Mesenchymal stem cell (in vitro differentiated cells and primary cell): ENCODE data around the gene TMEM14C. TPM values are rescaled to one million over a fixed set of nuclear protein-coding genes. Genes with fewer than 3 reads are reported as not detected.

ENCODE experiments used
- DNase-seq: peaks from one replicate; pipeline ENCODE4 v3.0.0-alpha.2; 2013
- H2AFZ ChIP-seq: one replicate; pipeline ENCODE4 v1.6.1; 2013; ENCODE audit warnings: low read depth, mild to moderate bottlenecking, control low read depth, inconsistent platforms, low read length, moderate library complexity
- H2AK5ac ChIP-seq: 2 replicates; pipeline ENCODE4 v1.6.1; 2013; ENCODE audit warnings: low read length, moderate library complexity, mild to moderate bottlenecking, inconsistent platforms; ENCODE audit not compliant: severe bottlenecking
- H2BK120ac ChIP-seq: one replicate; pipeline ENCODE4 v1.6.1; 2013; ENCODE audit warnings: low read depth, mild to moderate bottlenecking, inconsistent platforms, low read length, moderate library complexity
- H2BK12ac ChIP-seq, 2 experiments: one replicate each; pipeline ENCODE4 v1.6.1; 2013; ENCODE audit warnings: inconsistent platforms in 2 of 2, low read length in 2 of 2, mild to moderate bottlenecking in 2 of 2, moderate library complexity in 2 of 2, control low read depth in 1 of 2
- H2BK15ac ChIP-seq: one replicate; pipeline ENCODE4 v1.6.1; 2013; ENCODE audit warnings: mild to moderate bottlenecking, low read depth, inconsistent platforms; ENCODE audit not compliant: poor library complexity, severe bottlenecking
- H2BK5ac ChIP-seq: 2 replicates; pipeline ENCODE4 v1.6.1; 2013; ENCODE audit warnings: low read depth, mild to moderate bottlenecking, low read length, control low read depth, inconsistent platforms; ENCODE audit not compliant: poor library complexity, severe bottlenecking
- H3K14ac ChIP-seq, 2 experiments: one replicate each; pipeline ENCODE4 v1.6.1; 2013; ENCODE audit warnings: inconsistent platforms in 2 of 2, low read length in 2 of 2, control low read depth in 1 of 2, mild to moderate bottlenecking in 1 of 2, moderate library complexity in 1 of 2
- H3K18ac ChIP-seq, 2 experiments: one replicate each; pipeline ENCODE4 v1.6.1; 2013; ENCODE audit warnings: inconsistent platforms in 2 of 2, low read length in 2 of 2, control low read depth in 1 of 2, low read depth in 1 of 2, mild to moderate bottlenecking in 1 of 2
- H3K23ac ChIP-seq, 2 experiments: one replicate each; pipeline ENCODE4 v1.6.1; 2013; ENCODE audit warnings: inconsistent platforms in 2 of 2, low read length in 2 of 2, mild to moderate bottlenecking in 2 of 2, moderate library complexity in 2 of 2, control low read depth in 1 of 2
- H3K27ac ChIP-seq: 2 replicates; pipeline ENCODE4 v1.5.1; 2013; ENCODE audit warnings: mild to moderate bottlenecking, moderate library complexity, low read length, control low read depth, inconsistent platforms; ENCODE audit not compliant: poor library complexity, severe bottlenecking
- H3K27me3 ChIP-seq, 2 experiments: 2 replicates each; pipeline versions ENCODE4 v1.6.1 to v1.7.0; 2013; ENCODE audit warnings: low read length in 2 of 2, mild to moderate bottlenecking in 2 of 2, moderate library complexity in 2 of 2, control low read depth in 1 of 2, inconsistent platforms in 1 of 2; ENCODE audit not compliant: control insufficient read depth in 1 of 2, insufficient read depth in 1 of 2
- H3K36me3 ChIP-seq, 2 experiments: 2 replicates each; pipeline versions ENCODE4 v1.6.1 to v1.7.0; 2013; ENCODE audit warnings: low read length in 2 of 2, control low read depth in 1 of 2, inconsistent platforms in 1 of 2, low read depth in 1 of 2, mild to moderate bottlenecking in 1 of 2; ENCODE audit not compliant: insufficient read depth in 2 of 2, control insufficient read depth in 1 of 2
- H3K4ac ChIP-seq, 2 experiments: one replicate each; pipeline ENCODE4 v1.6.1; 2013; ENCODE audit warnings: inconsistent platforms in 2 of 2, low read length in 2 of 2, mild to moderate bottlenecking in 2 of 2, moderate library complexity in 2 of 2, control low read depth in 1 of 2, low read depth in 1 of 2
- H3K4me1 ChIP-seq: 2 replicates; pipeline ENCODE4 v1.6.1; 2013; ENCODE audit warnings: low read depth, low read length, control low read depth; ENCODE audit not compliant: control insufficient read depth, insufficient read depth
- H3K4me2 ChIP-seq: 2 replicates; pipeline ENCODE4 v1.6.1; 2013; ENCODE audit warnings: low read length, mild to moderate bottlenecking, inconsistent platforms; ENCODE audit not compliant: poor library complexity, severe bottlenecking
- H3K4me3 ChIP-seq, 2 experiments: 2 replicates each; pipeline versions ENCODE4 v1.5.1 to v1.7.0; 2013; ENCODE audit warnings: low read length in 2 of 2, mild to moderate bottlenecking in 2 of 2, control low read depth in 1 of 2, low read depth in 1 of 2; ENCODE audit not compliant: insufficient read depth in 1 of 2
- H3K79me1 ChIP-seq: replicated peaks from 2 replicates; pipeline ENCODE4 v1.6.1; 2013; ENCODE audit warnings: mild to moderate bottlenecking, control low read depth, low read length, inconsistent platforms; ENCODE audit not compliant: poor library complexity, severe bottlenecking
- H3K9ac ChIP-seq: 2 replicates; pipeline ENCODE4 v1.7.0; 2013; ENCODE audit warnings: mild to moderate bottlenecking, low read length, moderate library complexity
- H3K9me3 ChIP-seq: 2 replicates; pipeline ENCODE4 v1.7.0; 2013; ENCODE audit warnings: mild to moderate bottlenecking, low read length; ENCODE audit not compliant: control insufficient read depth
- H4K8ac ChIP-seq: one replicate; pipeline ENCODE4 v1.6.1; 2013; ENCODE audit warnings: inconsistent platforms, mild to moderate bottlenecking, low read length, moderate library complexity
- H4K91ac ChIP-seq: one replicate; pipeline ENCODE4 v1.6.1; 2013; ENCODE audit warnings: mild to moderate bottlenecking, low read length, inconsistent platforms
- WGBS: methylation state at CpG from one replicate; pipeline ENCODE4 v1.1.7; 2013; ENCODE audit warnings: mixed read lengths; 5-methylcytosine and 5-hydroxymethylcytosine counted together
- polyA plus RNA-seq, 2 experiments: library from polyadenylated mRNA; stranded (reverse); fragments of 200-250 nt; gene quantifications; one replicate each; pipeline ENCODE4 v1.2.3, GENCODE V29; 2013

Gene TMEM14C
- 216 TPM for polyA plus RNA-seq (2013, experiment 1 of 2)
- 223 TPM for polyA plus RNA-seq (2013, experiment 2 of 2)

- Histone ChIP-seq H2BK12ac (no peak within 1 kb of the TSS), H3K36me3 (peaks cover 28 to 33% of the 10 kb centered on the region in 2 experiments), H3K4me1 (peaks cover 3% of the 10 kb centered on the region), H2BK120ac (peak within 1 kb of the TSS; percentile 15), H3K9ac (peak within 1 kb of the TSS; percentile 99), H3K14ac (no peak within 1 kb of the TSS), H3K9me3 (peaks cover 12% of the 10 kb centered on the region), H3K4me3 (peak within 1 kb of the TSS; percentile 82 to 98), H3K4me2 (peak within 1 kb of the TSS; percentile 88), H2AFZ (no peak within 1 kb of the TSS), H3K4ac (peak within 1 kb of the TSS; percentile 74 to 82), H3K79me1 (peaks cover 35% of the 10 kb centered on the region), H2BK5ac (peak within 1 kb of the TSS; percentile 83), H3K18ac (peak within 1 kb of the TSS in 1 of 2 experiments; percentile 81), H3K23ac (no peak within 1 kb of the TSS), H4K8ac (peak within 1 kb of the TSS; percentile 94), H4K91ac (peak within 1 kb of the TSS; percentile 66), H2BK15ac (peak within 1 kb of the TSS; percentile 86), H3K27ac (peak within 1 kb of the TSS; percentile 89), H2AK5ac (peak within 1 kb of the TSS; percentile 72), H3K27me3 (no peaks in the 10 kb centered on the region)
- WGBS = under 1% methylated on average over 51 of the region's 55 CpGs
- peak; percentile 98 for DNase-seq
Measured at GRCh38 chr6:10722820-10723566, at the start of gene TMEM14C. Gene TMEM14C (plus strand): TSS chr6:10723070. CDS start chr6:10724614, 1,544 bp downstream.

GRCh38 chr6:10676403-10676802 is 46.5 kb upstream of the TMEM14C start:
- Histone ChIP-seq H3K4me2 (no peak overlapping the region), H3K27me3 (no peaks in the 10 kb centered on the region), H3K36me3 (no peaks in the 10 kb centered on the region), H3K14ac (no peak overlapping the region), H4K8ac (no peak overlapping the region), H3K4ac (no peak overlapping the region), H2BK12ac (no peak overlapping the region), H2BK5ac (no peak overlapping the region), H2AK5ac (no peak overlapping the region), H4K91ac (no peak overlapping the region), H3K79me1 (no peaks in the 10 kb centered on the region), H3K9ac (no peak overlapping the region), H3K27ac (no peak overlapping the region), H2AFZ (no peak overlapping the region), H2BK15ac (no peak overlapping the region), H3K9me3 (no peaks in the 10 kb centered on the region), H2BK120ac (no peak overlapping the region), H3K23ac (no peak overlapping the region), H3K4me1 (no peaks in the 10 kb centered on the region), H3K4me3 (no peak overlapping the region), H3K18ac (no peak overlapping the region)
- no peak for DNase-seq
- 94% methylated on average over 7 of the region's 7 CpGs for WGBS

GRCh38 chr6:10678456-10678855 is 44.4 kb upstream of the TMEM14C start:
- Histone ChIP-seq H3K14ac (no peak overlapping the region), H2BK120ac (no peak overlapping the region), H2BK15ac (no peak overlapping the region), H2AFZ (no peak overlapping the region), H3K4ac (no peak overlapping the region), H3K79me1 (no peaks in the 10 kb centered on the region), H3K18ac (no peak overlapping the region), H3K4me1 (no peaks in the 10 kb centered on the region), H3K23ac (no peak overlapping the region), H3K36me3 (no peaks in the 10 kb centered on the region), H4K91ac (no peak overlapping the region), H2AK5ac (no peak overlapping the region), H2BK5ac (no peak overlapping the region), H3K27ac (no peak overlapping the region), H3K9ac (no peak overlapping the region), H2BK12ac (no peak overlapping the region), H3K27me3 (no peaks in the 10 kb centered on the region), H3K9me3 (no peaks in the 10 kb centered on the region), H4K8ac (no peak overlapping the region), H3K4me3 (no peak overlapping the region), H3K4me2 (no peak overlapping the region)
- 97% methylated on average over 4 of the region's 4 CpGs for WGBS
- DNase-seq = no peak

GRCh38 chr6:10681795-10682194 is 41.1 kb upstream of the TMEM14C start:
- no peak overlapping the region for H3K4me2 ChIP-seq
- DNase-seq = no peak
- no peak overlapping the region for H4K91ac ChIP-seq
- no peak overlapping the region for H3K4me3 ChIP-seq
- H2AK5ac ChIP-seq = no peak overlapping the region
- no peaks in the 10 kb centered on the region for H3K79me1 ChIP-seq
- H2BK5ac ChIP-seq = no peak overlapping the region
- no peak overlapping the region for H2BK12ac ChIP-seq
- WGBS = 65% methylated on average over 2 of the region's 3 CpGs
- H2BK15ac ChIP-seq = no peak overlapping the region
- H3K36me3 ChIP-seq = no peaks in the 10 kb centered on the region
- no peak overlapping the region for H3K9ac ChIP-seq
- no peak overlapping the region for H3K23ac ChIP-seq
- H3K9me3 ChIP-seq = no peaks in the 10 kb centered on the region
- no peak overlapping the region for H3K27ac ChIP-seq
- H3K27me3 ChIP-seq = peaks cover 0 to 1% of the 10 kb centered on the region in 2 experiments
- no peaks in the 10 kb centered on the region for H3K4me1 ChIP-seq
- H2BK120ac ChIP-seq = no peak overlapping the region
- no peak overlapping the region for H4K8ac ChIP-seq
- H2AFZ ChIP-seq = no peak overlapping the region
- no peak overlapping the region for H3K4ac ChIP-seq
- H3K14ac ChIP-seq = no peak overlapping the region
- H3K18ac ChIP-seq = no peak overlapping the region
